ENCODE results near the gene CDH4. TPM values are rescaled to one million over a fixed set of nuclear protein-coding genes. Genes with fewer than 3 reads are reported as not detected.

CDH4 gene
- total RNA-seq, 6 donors from 2014 or later: 0.20 to 1.0 (median 0.40) TPM; not detected in 1

DNA sequence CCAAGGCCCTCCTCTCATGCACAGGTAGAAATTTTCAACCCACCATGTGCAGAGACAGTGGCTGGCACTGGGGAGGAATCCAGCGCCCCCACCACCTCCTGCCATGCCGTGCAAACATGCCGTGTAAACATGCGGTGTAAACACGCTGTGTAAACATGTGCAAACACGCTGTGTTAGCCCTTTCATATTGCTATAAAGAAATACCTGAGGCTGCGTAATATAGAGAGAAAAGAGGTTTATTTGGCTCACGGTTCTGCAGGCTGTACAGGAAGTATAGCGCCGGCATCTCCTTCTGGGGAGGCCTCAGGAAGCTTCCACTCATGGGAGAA, 595.3 kb downstream of the CDH4 start:
- WGBS, 2 donors: 89 to 90% methylated on average over 10 of the region's 10 CpGs
- H3K36me3 ChIP-seq: no peaks in the 10 kb centered on the region
- no peak for ATAC-seq (ENCODE audit: low FRiP score in 2 of 2)
- H3K27ac ChIP-seq: no peak overlapping the region
- no peaks in the 10 kb centered on the region for H3K9me3 ChIP-seq
- no peaks in the 10 kb centered on the region for H3K4me1 ChIP-seq
- no peaks in the 10 kb centered on the region for H3K27me3 ChIP-seq
- no peak overlapping the region for H3K4me3 ChIP-seq
- no peak for TF ChIP-seq POLR2AphosphoS5 (IDR thresholded peaks at IDR 0.05)
- no peak for TF ChIP-seq POLR2A (IDR thresholded peaks at IDR 0.05)
- TF ChIP-seq, protein P1, sequence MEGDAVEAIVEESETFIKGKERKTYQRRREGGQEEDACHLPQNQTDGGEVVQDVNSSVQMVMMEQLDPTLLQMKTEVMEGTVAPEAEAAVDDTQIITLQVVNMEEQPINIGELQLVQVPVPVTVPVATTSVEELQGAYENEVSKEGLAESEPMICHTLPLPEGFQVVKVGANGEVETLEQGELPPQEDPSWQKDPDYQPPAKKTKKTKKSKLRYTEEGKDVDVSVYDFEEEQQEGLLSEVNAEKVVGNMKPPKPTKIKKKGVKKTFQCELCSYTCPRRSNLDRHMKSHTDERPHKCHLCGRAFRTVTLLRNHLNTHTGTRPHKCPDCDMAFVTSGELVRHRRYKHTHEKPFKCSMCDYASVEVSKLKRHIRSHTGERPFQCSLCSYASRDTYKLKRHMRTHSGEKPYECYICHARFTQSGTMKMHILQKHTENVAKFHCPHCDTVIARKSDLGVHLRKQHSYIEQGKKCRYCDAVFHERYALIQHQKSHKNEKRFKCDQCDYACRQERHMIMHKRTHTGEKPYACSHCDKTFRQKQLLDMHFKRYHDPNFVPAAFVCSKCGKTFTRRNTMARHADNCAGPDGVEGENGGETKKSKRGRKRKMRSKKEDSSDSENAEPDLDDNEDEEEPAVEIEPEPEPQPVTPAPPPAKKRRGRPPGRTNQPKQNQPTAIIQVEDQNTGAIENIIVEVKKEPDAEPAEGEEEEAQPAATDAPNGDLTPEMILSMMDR (IDR thresholded peaks at IDR 0.05): no peak
- TF ChIP-seq EP300 (IDR thresholded peaks at IDR 0.05): no peak
- DNase-seq: no peak

DNA sequence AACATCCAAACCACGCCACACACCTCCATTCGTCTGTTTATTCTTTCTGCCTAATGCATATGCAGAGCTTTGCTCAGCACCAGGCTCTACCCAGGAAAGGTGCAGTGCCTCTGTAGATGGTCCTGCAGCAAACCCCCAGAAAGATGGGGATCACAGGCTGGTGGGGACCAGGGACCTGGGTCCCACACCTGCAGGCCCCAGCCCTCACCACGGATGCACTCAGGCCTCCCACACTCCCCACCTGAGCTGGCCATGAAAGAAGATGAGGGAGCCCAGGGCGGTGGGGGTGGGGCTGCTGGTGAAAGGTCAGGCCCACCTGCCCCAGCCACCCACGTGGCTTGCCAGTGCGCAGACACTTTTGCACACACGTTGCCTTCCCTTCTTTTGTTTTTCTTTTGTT, 595.9 kb downstream of the CDH4 start:
- DNase-seq (peak in 1 of 2 donors; percentile 60), ATAC-seq (ENCODE audit: low FRiP score in 2 of 2) (no peak)
- TF ChIP-seq POLR2AphosphoS5 (IDR thresholded peaks at IDR 0.05) (no peak), POLR2A (IDR thresholded peaks at IDR 0.05) (no peak), EP300 (IDR thresholded peaks at IDR 0.05) (no peak)
- TF ChIP-seq, protein P1 (IDR thresholded peaks at IDR 0.05): no peak
- Histone ChIP-seq H3K9me3 (no peaks in the 10 kb centered on the region), H3K27me3 (no peaks in the 10 kb centered on the region), H3K36me3 (no peaks in the 10 kb centered on the region), H3K4me1 (no peaks in the 10 kb centered on the region), H3K27ac (no peak overlapping the region), H3K4me3 (no peak overlapping the region)
- WGBS, 2 donors: 91 to 92% methylated on average over 7 of the region's 7 CpGs

DNA sequence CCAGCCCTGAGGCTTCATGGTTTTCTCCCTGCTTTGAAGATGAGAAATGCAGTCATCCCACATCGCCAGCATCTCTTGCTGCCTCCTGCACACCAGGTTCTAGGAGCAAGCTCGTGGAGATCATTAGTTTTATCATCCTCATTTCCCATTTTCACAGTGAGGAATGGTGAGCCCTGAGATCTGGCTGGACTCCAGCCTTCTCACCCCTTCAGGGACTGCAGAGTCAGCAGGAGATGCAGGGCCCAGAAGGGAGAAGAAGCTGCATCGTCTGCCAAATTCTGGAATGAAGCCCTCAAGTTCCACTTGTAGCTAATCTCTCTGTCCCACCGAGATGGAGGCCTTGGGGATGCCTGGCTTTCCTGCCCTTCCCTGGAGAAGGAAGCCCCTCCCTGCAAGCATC, 596.8 kb downstream of the CDH4 start:
- H3K9me3 ChIP-seq: no peaks in the 10 kb centered on the region
- H3K36me3 ChIP-seq: no peaks in the 10 kb centered on the region
- H3K4me1 ChIP-seq: no peaks in the 10 kb centered on the region
- no peak overlapping the region for H3K27ac ChIP-seq
- WGBS, 2 donors: 47 to 72% methylated on average over 2 to 4 of the region's 4 CpGs
- no peak for ATAC-seq (ENCODE audit: low FRiP score in 2 of 2)
- no peak overlapping the region for H3K4me3 ChIP-seq
- TF ChIP-seq POLR2A (IDR thresholded peaks at IDR 0.05) (no peak), POLR2AphosphoS5 (IDR thresholded peaks at IDR 0.05) (no peak)
- DNase-seq: no peak
- H3K27me3 ChIP-seq: no peaks in the 10 kb centered on the region

DNA sequence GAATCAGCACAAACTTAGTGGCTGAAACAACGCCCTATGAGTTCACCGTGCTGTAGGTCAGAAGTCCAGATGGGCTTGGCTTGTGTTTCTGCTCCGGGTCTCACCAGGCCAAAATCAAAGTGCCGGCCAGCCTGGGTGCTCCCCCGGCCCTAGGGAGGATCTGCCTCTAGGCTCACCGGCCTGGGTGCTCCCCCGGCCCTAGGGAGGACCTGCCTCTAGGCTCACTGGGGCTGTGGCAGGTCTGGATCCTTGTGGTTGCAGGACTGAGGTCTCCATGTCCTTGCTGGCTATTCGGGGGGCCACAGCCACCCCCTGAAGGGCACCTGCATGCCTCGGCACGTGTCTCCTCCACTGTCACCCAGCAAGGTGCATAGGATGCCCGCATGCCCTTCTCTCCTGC, 597.3 kb downstream of the CDH4 start:
- no peaks in the 10 kb centered on the region for H3K36me3 ChIP-seq
- no peaks in the 10 kb centered on the region for H3K4me1 ChIP-seq
- DNase-seq (peak in 1 of 2 donors; percentile 61), ATAC-seq (ENCODE audit: low FRiP score in 2 of 2) (no peak)
- no peaks in the 10 kb centered on the region for H3K27me3 ChIP-seq
- H3K27ac ChIP-seq: no peak overlapping the region
- TF ChIP-seq POLR2A (IDR thresholded peaks at IDR 0.05) (no peak), EP300 (IDR thresholded peaks at IDR 0.05) (no peak), POLR2AphosphoS5 (IDR thresholded peaks at IDR 0.05) (no peak)
- TF ChIP-seq, protein P1 (IDR thresholded peaks at IDR 0.05): no peak
- H3K9me3 ChIP-seq: no peaks in the 10 kb centered on the region
- H3K4me3 ChIP-seq: no peak overlapping the region
- WGBS, 2 donors: 83 to 93% methylated on average over 5 to 6 of the region's 11 CpGs

DNA sequence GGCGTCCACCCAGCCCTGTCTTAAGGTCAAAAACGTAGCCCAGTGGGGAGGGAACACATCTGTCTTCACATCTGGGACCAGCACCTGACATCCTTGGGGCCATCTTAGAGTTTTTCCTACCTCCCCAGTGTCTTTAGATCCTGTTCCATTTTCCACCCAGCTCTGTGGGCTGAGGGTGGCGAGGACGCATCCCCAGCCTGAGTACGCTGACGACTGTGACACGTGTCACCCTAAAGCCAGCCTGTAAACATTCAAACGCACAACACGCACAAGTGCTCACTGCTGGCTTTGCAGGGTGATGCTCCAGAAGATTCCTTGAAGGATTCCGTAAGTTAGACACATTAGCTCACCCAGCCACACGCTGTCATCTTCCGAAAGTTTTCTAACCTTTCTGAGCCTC, 597.8 kb downstream of the CDH4 start:
- WGBS, 2 donors: 76 to 82% methylated on average over 12 of the region's 12 CpGs
- no peak for DNase-seq
- H3K36me3 ChIP-seq: no peaks in the 10 kb centered on the region
- H3K4me1 ChIP-seq: no peaks in the 10 kb centered on the region
- no peaks in the 10 kb centered on the region for H3K9me3 ChIP-seq
- H3K27ac ChIP-seq: no peak overlapping the region
- no peak for ATAC-seq (ENCODE audit: low FRiP score in 2 of 2)
- no peak overlapping the region for H3K4me3 ChIP-seq
- no peaks in the 10 kb centered on the region for H3K27me3 ChIP-seq
- TF ChIP-seq POLR2AphosphoS5 (IDR thresholded peaks at IDR 0.05) (no peak), EP300 (IDR thresholded peaks at IDR 0.05) (no peak), POLR2A (IDR thresholded peaks at IDR 0.05) (no peak)
- TF ChIP-seq, protein P1 (IDR thresholded peaks at IDR 0.05): no peak

Measured in upper lobe of left lung (tissue), 6 donors.